ENCODE results near the gene DIS3L2.

DNA sequence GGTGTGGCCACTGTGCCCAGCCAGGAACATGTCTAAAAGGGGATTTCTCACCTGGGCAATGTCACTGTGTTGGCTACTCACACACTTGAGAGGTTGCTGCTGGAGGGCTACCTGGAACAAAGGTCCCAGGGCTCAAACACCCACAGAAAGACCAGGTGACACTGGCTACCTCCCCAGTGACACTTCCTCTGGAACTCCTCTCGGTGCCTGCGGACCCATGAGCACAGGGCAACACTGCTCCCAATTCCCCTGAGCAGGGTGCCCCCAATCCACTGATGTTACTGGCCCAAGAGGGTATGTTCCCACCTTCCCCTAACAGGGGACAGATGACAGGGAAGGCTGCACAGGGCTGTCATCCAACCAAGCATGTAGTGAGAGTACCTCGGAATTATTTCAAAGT lies 41.1 kb upstream of the DIS3L2 start:
- TF ChIP-seq, protein P1, sequence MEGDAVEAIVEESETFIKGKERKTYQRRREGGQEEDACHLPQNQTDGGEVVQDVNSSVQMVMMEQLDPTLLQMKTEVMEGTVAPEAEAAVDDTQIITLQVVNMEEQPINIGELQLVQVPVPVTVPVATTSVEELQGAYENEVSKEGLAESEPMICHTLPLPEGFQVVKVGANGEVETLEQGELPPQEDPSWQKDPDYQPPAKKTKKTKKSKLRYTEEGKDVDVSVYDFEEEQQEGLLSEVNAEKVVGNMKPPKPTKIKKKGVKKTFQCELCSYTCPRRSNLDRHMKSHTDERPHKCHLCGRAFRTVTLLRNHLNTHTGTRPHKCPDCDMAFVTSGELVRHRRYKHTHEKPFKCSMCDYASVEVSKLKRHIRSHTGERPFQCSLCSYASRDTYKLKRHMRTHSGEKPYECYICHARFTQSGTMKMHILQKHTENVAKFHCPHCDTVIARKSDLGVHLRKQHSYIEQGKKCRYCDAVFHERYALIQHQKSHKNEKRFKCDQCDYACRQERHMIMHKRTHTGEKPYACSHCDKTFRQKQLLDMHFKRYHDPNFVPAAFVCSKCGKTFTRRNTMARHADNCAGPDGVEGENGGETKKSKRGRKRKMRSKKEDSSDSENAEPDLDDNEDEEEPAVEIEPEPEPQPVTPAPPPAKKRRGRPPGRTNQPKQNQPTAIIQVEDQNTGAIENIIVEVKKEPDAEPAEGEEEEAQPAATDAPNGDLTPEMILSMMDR (IDR thresholded peaks at IDR 0.05): no peak
- no peak for TF ChIP-seq POLR2A (IDR thresholded peaks at IDR 0.05)
